Neural progenitor cell (in vitro differentiated cells): ENCODE data around the gene CACNA1B. TPM values are rescaled to one million over a fixed set of nuclear protein-coding genes. Genes with fewer than 3 reads are reported as not detected.

Experiments
- DNase-seq: peaks from one replicate; pipeline ENCODE4 v3.0.0-alpha.2; 2016; ENCODE audit warnings: low spot score
- H2AFZ ChIP-seq: fragments of 200-600 bp; sonication (generic); replicated peaks from 2 replicates; pipeline ENCODE4 v1.6.1; 2016; ENCODE audit warnings: antibody characterized with exemption
- H3F3A ChIP-seq: fragments of 200-600 bp; sonication (generic); 2 replicates; pipeline ENCODE4 v1.6.1; 2016; ENCODE audit warnings: antibody characterized with exemption, low read depth
- H3K27ac ChIP-seq: fragments of 200-600 bp; sonication (generic); 2 replicates; pipeline ENCODE4 v1.5.1; 2016; ENCODE audit warnings: mild to moderate bottlenecking
- H3K27me3 ChIP-seq: fragments of 200-600 bp; sonication (generic); 2 replicates; pipeline ENCODE4 v1.6.1; 2016; ENCODE audit warnings: mild to moderate bottlenecking, moderate library complexity
- H3K36me3 ChIP-seq: fragments of 200-600 bp; sonication (generic); 2 replicates; pipeline ENCODE4 v1.5.1; 2016
- H3K4me1 ChIP-seq: fragments of 200-600 bp; sonication (generic); 2 replicates; pipeline ENCODE4 v1.6.1; 2016; ENCODE audit warnings: mixed run types
- H3K4me2 ChIP-seq: fragments of 200-600 bp; sonication (generic); 2 replicates; pipeline ENCODE4 v1.6.1; 2016
- H3K4me3 ChIP-seq: fragments of 200-600 bp; sonication (generic); 2 replicates; pipeline ENCODE4 v1.5.1; 2016
- H3K79me2 ChIP-seq: fragments of 200-600 bp; sonication (generic); 2 replicates; pipeline ENCODE4 v1.6.1; 2016; ENCODE audit warnings: low read depth
- H3K9ac ChIP-seq: fragments of 200-600 bp; sonication (generic); 2 replicates; pipeline ENCODE4 v1.6.1; 2016
- H3K9me3 ChIP-seq: fragments of 200-600 bp; sonication (generic); 2 replicates; pipeline ENCODE4 v1.5.1; 2016; ENCODE audit warnings: low read depth
- H4K20me1 ChIP-seq: fragments of 200-600 bp; sonication (generic); 2 replicates; pipeline ENCODE4 v1.6.1; 2016; ENCODE audit warnings: low read depth
- H3K27ac Mint-ChIP-seq: 3 replicates; pipeline ENCODE4 v1.8.0; 2021; ENCODE audit warnings: mixed read lengths
- H3K27me3 Mint-ChIP-seq: 2 replicates; pipeline ENCODE4 v1.8.0; 2022; ENCODE audit warnings: low read depth, mild to moderate bottlenecking, inconsistent platforms, moderate library complexity, mixed read lengths; ENCODE audit not compliant: insufficient read depth
- H3K36me3 Mint-ChIP-seq: 3 replicates; pipeline ENCODE4 v1.8.0; 2021; ENCODE audit warnings: mixed read lengths
- H3K4me1 Mint-ChIP-seq: 3 replicates; pipeline ENCODE4 v1.8.0; 2021; ENCODE audit warnings: mixed read lengths
- H3K4me3 Mint-ChIP-seq: 3 replicates; pipeline ENCODE4 v1.8.0; 2021; ENCODE audit warnings: mild to moderate bottlenecking, moderate library complexity, mixed read lengths
- H3K9me3 Mint-ChIP-seq: 3 replicates; pipeline ENCODE4 v1.8.0; 2020; ENCODE audit warnings: mixed read lengths
- EZH2 ChIP-seq: fragments of 200-600 bp; sonication (generic); IDR thresholded peaks from 2 replicates; pipeline ENCODE4 v1.6.1; 2017; ENCODE audit warnings: antibody characterized with exemption, mild to moderate bottlenecking, moderate library complexity
- EZH2phosphoT487 ChIP-seq: fragments of 200-600 bp; sonication (generic); IDR thresholded peaks from 2 replicates; pipeline ENCODE4 v1.6.1; 2017; ENCODE audit warnings: antibody characterized with exemption
- total RNA-seq: library from RNA; depleted of rRNA; stranded (reverse); fragments of >200 nt; gene quantifications from 2 replicates; pipeline ENCODE4 v1.2.3, GENCODE V29; 2015; ENCODE audit warnings: low replicate concordance
- TF ChIP-seq, protein P1 (sequence below): fragments of 200-600 bp; sonication (generic); IDR thresholded peaks from 2 replicates; pipeline ENCODE4 v1.5.1; 2017; ENCODE audit warnings: antibody characterized with exemption, mild to moderate bottlenecking

Gene CACNA1B
- total RNA-seq, 1 donor from 2014 or later: 0.30 TPM

DNA sequence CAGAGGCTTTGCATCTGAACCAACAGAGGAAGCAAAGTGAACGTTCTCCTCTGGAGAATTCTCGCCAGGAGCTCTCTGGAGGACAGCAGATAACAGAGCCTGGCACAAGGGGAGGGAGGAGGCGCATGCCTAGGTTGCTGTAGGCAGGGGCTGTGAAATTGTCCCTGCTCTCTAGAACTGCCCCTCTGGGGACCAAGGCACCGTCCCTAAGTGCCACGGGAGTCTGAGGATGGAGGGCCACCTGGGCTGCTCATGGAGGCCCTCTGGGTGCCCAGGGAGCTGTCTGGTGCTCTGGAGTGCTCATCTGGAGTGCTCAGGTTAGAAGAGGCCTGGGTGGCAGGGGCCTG, 77.6 kb downstream of the CACNA1B start:
- peaks cover 5% of the 10 kb centered on the region for H3K4me1 Mint-ChIP-seq
- no peak overlapping the region for H3K4me3 Mint-ChIP-seq
- H3K9me3 Mint-ChIP-seq: no peaks in the 10 kb centered on the region
- H3K27me3 ChIP-seq: no peaks in the 10 kb centered on the region
- no peaks in the 10 kb centered on the region for H3F3A ChIP-seq
- peaks cover 6% of the 10 kb centered on the region for H3K27me3 Mint-ChIP-seq
- H3K4me1 ChIP-seq: no peaks in the 10 kb centered on the region
- DNase-seq: no peak
- no peak overlapping the region for H3K27ac Mint-ChIP-seq
- H3K36me3 Mint-ChIP-seq: no peaks in the 10 kb centered on the region
- no peak overlapping the region for H3K4me2 ChIP-seq
- H3K9ac ChIP-seq: no peak overlapping the region
- no peak overlapping the region for H3K27ac ChIP-seq
- no peaks in the 10 kb centered on the region for H4K20me1 ChIP-seq
- TF ChIP-seq EZH2phosphoT487 (no peak), EZH2 (no peak)
- TF ChIP-seq, protein P1, sequence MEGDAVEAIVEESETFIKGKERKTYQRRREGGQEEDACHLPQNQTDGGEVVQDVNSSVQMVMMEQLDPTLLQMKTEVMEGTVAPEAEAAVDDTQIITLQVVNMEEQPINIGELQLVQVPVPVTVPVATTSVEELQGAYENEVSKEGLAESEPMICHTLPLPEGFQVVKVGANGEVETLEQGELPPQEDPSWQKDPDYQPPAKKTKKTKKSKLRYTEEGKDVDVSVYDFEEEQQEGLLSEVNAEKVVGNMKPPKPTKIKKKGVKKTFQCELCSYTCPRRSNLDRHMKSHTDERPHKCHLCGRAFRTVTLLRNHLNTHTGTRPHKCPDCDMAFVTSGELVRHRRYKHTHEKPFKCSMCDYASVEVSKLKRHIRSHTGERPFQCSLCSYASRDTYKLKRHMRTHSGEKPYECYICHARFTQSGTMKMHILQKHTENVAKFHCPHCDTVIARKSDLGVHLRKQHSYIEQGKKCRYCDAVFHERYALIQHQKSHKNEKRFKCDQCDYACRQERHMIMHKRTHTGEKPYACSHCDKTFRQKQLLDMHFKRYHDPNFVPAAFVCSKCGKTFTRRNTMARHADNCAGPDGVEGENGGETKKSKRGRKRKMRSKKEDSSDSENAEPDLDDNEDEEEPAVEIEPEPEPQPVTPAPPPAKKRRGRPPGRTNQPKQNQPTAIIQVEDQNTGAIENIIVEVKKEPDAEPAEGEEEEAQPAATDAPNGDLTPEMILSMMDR: no peak
- no peak overlapping the region for H2AFZ ChIP-seq
- no peaks in the 10 kb centered on the region for H3K36me3 ChIP-seq
- no peaks in the 10 kb centered on the region for H3K9me3 ChIP-seq
- no peak overlapping the region for H3K4me3 ChIP-seq
- no peaks in the 10 kb centered on the region for H3K79me2 ChIP-seq

DNA sequence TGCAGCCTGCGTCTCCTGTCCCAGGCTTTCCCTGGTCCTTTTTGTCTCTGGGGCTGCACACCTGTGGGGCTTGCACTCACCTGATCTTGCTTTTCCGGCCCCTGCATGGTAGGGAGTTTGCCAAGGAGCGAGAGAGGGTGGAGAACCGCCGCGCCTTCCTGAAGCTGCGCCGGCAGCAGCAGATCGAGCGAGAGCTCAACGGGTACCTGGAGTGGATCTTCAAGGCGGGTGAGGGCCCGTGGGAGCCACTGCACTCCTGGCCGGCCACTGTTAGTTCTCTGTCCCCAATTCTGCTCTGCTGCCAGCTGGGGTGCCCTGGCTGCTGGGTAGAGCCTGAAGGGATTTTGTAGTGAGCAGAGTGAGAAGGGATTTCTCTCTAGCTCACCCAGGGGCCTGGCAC, 78.0 kb downstream of the CACNA1B start:
- no peak for TF ChIP-seq EZH2phosphoT487
- no peak for TF ChIP-seq EZH2
- TF ChIP-seq, protein P1: no peak
- H3K79me2 ChIP-seq: no peaks in the 10 kb centered on the region
- H2AFZ ChIP-seq: no peak overlapping the region
- Mint-ChIP-seq H3K4me3 (no peak overlapping the region), H3K9me3 (no peaks in the 10 kb centered on the region), H3K27ac (no peak overlapping the region), H3K4me1 (peaks cover 5% of the 10 kb centered on the region), H3K27me3 (peaks cover 6% of the 10 kb centered on the region), H3K36me3 (no peaks in the 10 kb centered on the region)
- no peaks in the 10 kb centered on the region for H3F3A ChIP-seq
- no peaks in the 10 kb centered on the region for H3K27me3 ChIP-seq
- H3K27ac ChIP-seq: no peak overlapping the region
- no peaks in the 10 kb centered on the region for H4K20me1 ChIP-seq
- H3K9ac ChIP-seq: no peak overlapping the region
- no peaks in the 10 kb centered on the region for H3K36me3 ChIP-seq
- H3K9me3 ChIP-seq: no peaks in the 10 kb centered on the region
- DNase-seq: no peak
- no peak overlapping the region for H3K4me2 ChIP-seq
- H3K4me1 ChIP-seq: no peaks in the 10 kb centered on the region
- H3K4me3 ChIP-seq: no peak overlapping the region

DNA sequence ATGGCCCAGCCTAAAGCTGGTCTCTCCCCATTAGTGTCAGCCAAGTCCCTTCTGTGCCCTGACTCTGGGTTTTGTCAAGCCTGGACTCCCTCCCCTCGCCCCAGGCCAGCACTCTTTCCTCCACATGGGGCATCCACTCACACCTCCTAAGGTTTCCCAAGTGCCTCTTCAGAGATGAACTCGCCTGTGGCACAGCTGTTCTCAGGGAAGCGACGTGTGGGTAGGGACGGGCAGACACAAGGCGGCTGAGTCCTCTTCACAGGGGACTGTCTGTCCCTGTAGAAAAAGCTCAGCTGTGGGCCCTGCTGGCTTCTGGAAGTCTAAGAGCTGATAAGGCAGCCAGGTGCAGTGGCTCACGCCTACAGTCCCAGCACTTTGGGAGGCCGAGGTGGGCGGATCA, 78.5 kb downstream of the CACNA1B start:
- no peaks in the 10 kb centered on the region for H3K4me1 ChIP-seq
- Mint-ChIP-seq H3K4me1 (peaks cover 5% of the 10 kb centered on the region), H3K9me3 (no peaks in the 10 kb centered on the region), H3K36me3 (no peaks in the 10 kb centered on the region), H3K27me3 (peaks cover 6% of the 10 kb centered on the region), H3K27ac (no peak overlapping the region), H3K4me3 (no peak overlapping the region)
- TF ChIP-seq EZH2: no peak
- TF ChIP-seq, protein P1: no peak
- TF ChIP-seq EZH2phosphoT487: no peak
- DNase-seq: no peak
- H3K9me3 ChIP-seq: no peaks in the 10 kb centered on the region
- H3K9ac ChIP-seq: no peak overlapping the region
- H3K36me3 ChIP-seq: no peaks in the 10 kb centered on the region
- no peaks in the 10 kb centered on the region for H3K27me3 ChIP-seq
- H3F3A ChIP-seq: no peaks in the 10 kb centered on the region
- no peak overlapping the region for H3K4me2 ChIP-seq
- H4K20me1 ChIP-seq: no peaks in the 10 kb centered on the region
- H3K79me2 ChIP-seq: no peaks in the 10 kb centered on the region
- no peak overlapping the region for H3K27ac ChIP-seq
- H3K4me3 ChIP-seq: no peak overlapping the region
- H2AFZ ChIP-seq: no peak overlapping the region
